Karpas-422 (cell line): ENCODE data around the gene RLIM. TPM values are rescaled to one million over a fixed set of nuclear protein-coding genes. Genes with fewer than 3 reads are reported as not detected.

Source experiments
- total RNA-seq: library from RNA; depleted of rRNA; stranded (reverse); fragments of >200 nt; shearing (Covaris generic); gene quantifications from 2 replicates; pipeline ENCODE4 v1.2.3, GENCODE V29; 2014; ENCODE audit warnings: low replicate concordance; rRNA removed

RLIM gene
- total RNA-seq, 1 experiment from 2014 or later, result 26.4 TPM

Other genes starting within 250 kb of the RLIM start
- gene SLC16A2, start 193.1 kb downstream of the RLIM start, total RNA-seq, result 0.79 TPM in 1 of 2 replicates, not detected in the other